ENCODE results near the gene ATP5PO. TPM values are rescaled to one million over a fixed set of nuclear protein-coding genes. Genes with fewer than 3 reads are reported as not detected.

ATP5PO gene, protein sequence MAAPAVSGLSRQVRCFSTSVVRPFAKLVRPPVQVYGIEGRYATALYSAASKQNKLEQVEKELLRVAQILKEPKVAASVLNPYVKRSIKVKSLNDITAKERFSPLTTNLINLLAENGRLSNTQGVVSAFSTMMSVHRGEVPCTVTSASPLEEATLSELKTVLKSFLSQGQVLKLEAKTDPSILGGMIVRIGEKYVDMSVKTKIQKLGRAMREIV
- total RNA-seq: 159 and 167 TPM in 2 replicates

DNA sequence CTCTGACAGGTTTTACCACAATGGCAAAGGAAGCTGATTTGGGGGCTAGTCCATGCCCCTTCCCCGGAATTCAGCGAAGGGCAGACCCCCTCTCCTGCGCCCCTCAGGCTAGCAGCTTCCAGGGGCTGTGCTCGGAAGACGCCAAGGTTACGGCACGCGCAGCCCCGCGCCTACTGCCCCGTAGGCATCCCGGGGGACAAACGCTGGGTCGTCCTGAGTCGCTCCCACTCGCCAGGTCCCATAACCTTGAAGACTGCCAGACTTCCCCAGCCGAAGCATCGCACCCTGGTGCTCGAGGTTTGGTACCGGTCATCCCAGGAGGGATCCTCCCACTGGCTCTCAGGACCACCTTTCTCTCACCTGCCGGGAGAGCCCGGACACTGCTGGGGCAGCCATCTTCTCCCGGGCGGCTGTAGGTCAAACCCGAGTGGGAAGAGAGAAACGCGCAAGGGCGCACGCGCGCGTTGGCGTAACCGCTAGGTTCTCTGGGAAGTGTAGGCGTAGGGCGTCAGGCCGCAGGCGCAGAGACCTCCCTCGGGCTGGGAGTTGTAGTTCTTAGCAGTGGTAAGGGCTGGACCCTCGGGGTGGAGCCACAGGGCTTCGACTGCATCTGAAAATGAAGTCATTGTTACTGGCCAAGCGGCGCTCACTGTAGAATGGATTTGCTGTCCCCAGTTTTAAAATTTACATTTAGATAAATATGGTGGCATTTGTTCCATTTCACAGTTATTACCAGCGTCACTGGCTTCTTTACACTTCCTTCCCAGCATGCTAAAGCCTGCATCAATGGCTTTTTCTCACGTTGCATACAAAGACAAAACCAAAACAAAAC, at the start of gene ATP5PO:
Gene ATP5PO, minus strand, starts transcription at position 437 of the 832 bp plus-strand sequence. Its CDS starts 41 bp downstream, at position 396.

Other genes with a start within 250 kb of the ATP5PO start
- gene MRPS6, start 157.8 kb upstream of the ATP5PO start, total RNA-seq: 33.1 and 56.3 TPM in 2 replicates
- gene SLC5A3, start 157.8 kb upstream of the ATP5PO start, total RNA-seq: 55.0 and 147 TPM in 2 replicates

Data from articular chondrocyte of knee joint (primary cell).